Measurements from ENCODE around the gene TMEM238. TPM values are rescaled to one million over a fixed set of nuclear protein-coding genes. Genes with fewer than 3 reads are reported as not detected.

TMEM238 gene
- total RNA-seq, 1 experiment from 2014 or later = 22.8 TPM

- H3K9me3 ChIP-seq (ENCODE audit: low read length) = no peaks in the 10 kb centered on the region
- H3K27ac ChIP-seq (ENCODE audit: low read length) = no peak overlapping the region
- H4K20me1 ChIP-seq (ENCODE audit: low read length) = no peaks in the 10 kb centered on the region
- CTCF ChIA-PET = interaction anchor here (0.6 kb wide), 1 partner anchor 732 kb away, joined by 20 read pairs; no protein-coding TSS in a partner anchor
- peaks cover 5% of the 10 kb centered on the region for H3F3A ChIP-seq (ENCODE audit: low read length, unreplicated experiment)
- ATAC-seq (peak; percentile 30), DNase-seq (peak; percentile 67)
- peaks cover 37% of the 10 kb centered on the region for H3K4me1 ChIP-seq (ENCODE audit: insufficient read depth, low read length)
- BruUV-seq (replicated peaks) = no TSS peak
- H2AFZ ChIP-seq (ENCODE audit: low read length) = peak overlapping the region; percentile 66; the same call in 1 of the 2 replicates
- POLR2A ChIA-PET (ENCODE audit: unreplicated experiment) = no interaction called here
- H3K79me2 ChIP-seq (ENCODE audit: low read length) = no peaks in the 10 kb centered on the region
- no peaks in the 10 kb centered on the region for H3K27me3 ChIP-seq (ENCODE audit: low read length)
- H3K4me2 ChIP-seq (ENCODE audit: low read length) = peak overlapping the region; percentile 78
- TF ChIP-seq CTCF (conservative IDR thresholded peaks at IDR 0.05; ENCODE audit: low read depth, low read length) = no peak
- intact Hi-C loops (cut with micrococcal nuclease) = no loop called here
- peak overlapping the region; percentile 61 for H3K4me3 ChIP-seq (ENCODE audit: low read length)
- no peak overlapping the region for H3K9ac ChIP-seq (ENCODE audit: low read length)
- H3K36me3 ChIP-seq (ENCODE audit: low read depth, low read length) = no peaks in the 10 kb centered on the region
- H3K9me2 ChIP-seq (replicated peaks; ENCODE audit: low read length) = no peaks in the 10 kb centered on the region
These were observed 15.2 kb downstream of the TMEM238 start for GRCh38 chr19:55368701-55369563.

- Histone ChIP-seq H3K4me3 (ENCODE audit: low read length) (no peak overlapping the region), H4K20me1 (ENCODE audit: low read length) (no peaks in the 10 kb centered on the region), H3K9ac (ENCODE audit: low read length) (no peak overlapping the region), H3K27ac (ENCODE audit: low read length) (no peak overlapping the region), H3K79me2 (ENCODE audit: low read length) (no peaks in the 10 kb centered on the region), H3K9me3 (ENCODE audit: low read length) (no peaks in the 10 kb centered on the region), H3K4me1 (ENCODE audit: insufficient read depth, low read length) (peaks cover 29% of the 10 kb centered on the region), H3K27me3 (ENCODE audit: low read length) (no peaks in the 10 kb centered on the region), H3K36me3 (ENCODE audit: low read depth, low read length) (no peaks in the 10 kb centered on the region), H2AFZ (ENCODE audit: low read length) (no peak overlapping the region), H3K4me2 (ENCODE audit: low read length) (no peak overlapping the region), H3K9me2 (replicated peaks; ENCODE audit: low read length) (no peaks in the 10 kb centered on the region), H3F3A (ENCODE audit: low read length, unreplicated experiment) (peaks cover 5% of the 10 kb centered on the region)
- no peak for DNase-seq
- TF ChIP-seq EZH2phosphoT487 (IDR thresholded peaks at IDR 0.05; ENCODE audit: borderline replicate concordance, low read length) (no peak), CTCF (conservative IDR thresholded peaks at IDR 0.05; ENCODE audit: low read depth, low read length) (no peak), EZH2 (IDR thresholded peaks at IDR 0.05; ENCODE audit: low read length, unreplicated experiment) (no peak)
- no peak for ATAC-seq
- intact Hi-C loops (cut with micrococcal nuclease) = no loop called here
- ChIA-PET POLR2A (ENCODE audit: unreplicated experiment) (no interaction called here), CTCF (no interaction called here)
- no TSS peak for BruUV-seq (replicated peaks)
These were observed 16.0 kb downstream of the TMEM238 start for GRCh38 chr19:55368106-55368505.

- no peak overlapping the region for H3K9ac ChIP-seq (ENCODE audit: low read length)
- H3F3A ChIP-seq (ENCODE audit: low read length, unreplicated experiment) = peaks cover 5% of the 10 kb centered on the region
- H3K4me2 ChIP-seq (ENCODE audit: low read length) = no peak overlapping the region
- CTCF ChIA-PET = no interaction called here
- no peak overlapping the region for H3K4me3 ChIP-seq (ENCODE audit: low read length)
- POLR2A ChIA-PET (ENCODE audit: unreplicated experiment) = no interaction called here
- H2AFZ ChIP-seq (ENCODE audit: low read length) = no peak overlapping the region
- BruUV-seq (replicated peaks) = no TSS peak
- H3K79me2 ChIP-seq (ENCODE audit: low read length) = no peaks in the 10 kb centered on the region
- H3K4me1 ChIP-seq (ENCODE audit: insufficient read depth, low read length) = peaks cover 19% of the 10 kb centered on the region
- H3K27me3 ChIP-seq (ENCODE audit: low read length) = no peaks in the 10 kb centered on the region
- no peak overlapping the region for H3K27ac ChIP-seq (ENCODE audit: low read length)
- H3K9me2 ChIP-seq (replicated peaks; ENCODE audit: low read length) = no peaks in the 10 kb centered on the region
- TF ChIP-seq CTCF (conservative IDR thresholded peaks at IDR 0.05; ENCODE audit: low read depth, low read length) (no peak), EZH2 (IDR thresholded peaks at IDR 0.05; ENCODE audit: low read length, unreplicated experiment) (no peak), EZH2phosphoT487 (IDR thresholded peaks at IDR 0.05; ENCODE audit: borderline replicate concordance, low read length) (no peak)
- no peaks in the 10 kb centered on the region for H4K20me1 ChIP-seq (ENCODE audit: low read length)
- intact Hi-C loops (cut with micrococcal nuclease) = no loop called here
- no peaks in the 10 kb centered on the region for H3K9me3 ChIP-seq (ENCODE audit: low read length)
- DNase-seq (no peak), ATAC-seq (no peak)
- no peaks in the 10 kb centered on the region for H3K36me3 ChIP-seq (ENCODE audit: low read depth, low read length)
These were observed 17.3 kb downstream of the TMEM238 start for GRCh38 chr19:55366790-55367189.
